IgD-negative memory B cell (primary cell): Measurements from ENCODE around the gene TIMM44. TPM values are rescaled to one million over a fixed set of nuclear protein-coding genes. Genes with fewer than 3 reads are reported as not detected.
"Not testable (repeated sequence)": the region's sequence is repeated elsewhere in the genome, so short reads cannot be mapped to it uniquely, and the experiment has no call there.

Experiments
- H3K27ac Mint-ChIP-seq, 3 donors: one replicate each; pipeline ENCODE4 v1.8.0; 2020 to 2022; ENCODE audit warnings: mild to moderate bottlenecking in 3 of 3, mixed read lengths in 3 of 3, moderate library complexity in 1 of 3
- H3K27me3 Mint-ChIP-seq: one replicate; pipeline ENCODE4 v1.8.0; 2021; ENCODE audit warnings: mixed read lengths
- H3K36me3 Mint-ChIP-seq: one replicate; pipeline ENCODE4 v1.8.0; 2020; ENCODE audit warnings: mild to moderate bottlenecking, mixed read lengths
- H3K4me1 Mint-ChIP-seq, 3 donors: one replicate each; pipeline ENCODE4 v1.8.0; 2020 to 2022; ENCODE audit warnings: mixed read lengths in 3 of 3, mild to moderate bottlenecking in 1 of 3
- H3K4me3 Mint-ChIP-seq, 4 donors: one replicate each; pipeline ENCODE4 v1.8.0; 2020 to 2022; ENCODE audit warnings: mild to moderate bottlenecking in 4 of 4, mixed read lengths in 4 of 4, moderate library complexity in 3 of 4
- H3K9me3 Mint-ChIP-seq, 3 donors: one replicate each; pipeline ENCODE4 v1.8.0; 2020 to 2021; ENCODE audit warnings: mixed read lengths in 3 of 3, mild to moderate bottlenecking in 1 of 3
- polyA plus RNA-seq: library from polyadenylated mRNA; unstranded; fragments of 300-500 nt; fragmentation: Illumina TruSeq; gene quantifications from one replicate; pipeline ENCODE4 v1.2.3, GENCODE V29; 2021

TIMM44 gene
- polyA plus RNA-seq, 1 donor from 2014 or later = 16.1 TPM

DNA sequence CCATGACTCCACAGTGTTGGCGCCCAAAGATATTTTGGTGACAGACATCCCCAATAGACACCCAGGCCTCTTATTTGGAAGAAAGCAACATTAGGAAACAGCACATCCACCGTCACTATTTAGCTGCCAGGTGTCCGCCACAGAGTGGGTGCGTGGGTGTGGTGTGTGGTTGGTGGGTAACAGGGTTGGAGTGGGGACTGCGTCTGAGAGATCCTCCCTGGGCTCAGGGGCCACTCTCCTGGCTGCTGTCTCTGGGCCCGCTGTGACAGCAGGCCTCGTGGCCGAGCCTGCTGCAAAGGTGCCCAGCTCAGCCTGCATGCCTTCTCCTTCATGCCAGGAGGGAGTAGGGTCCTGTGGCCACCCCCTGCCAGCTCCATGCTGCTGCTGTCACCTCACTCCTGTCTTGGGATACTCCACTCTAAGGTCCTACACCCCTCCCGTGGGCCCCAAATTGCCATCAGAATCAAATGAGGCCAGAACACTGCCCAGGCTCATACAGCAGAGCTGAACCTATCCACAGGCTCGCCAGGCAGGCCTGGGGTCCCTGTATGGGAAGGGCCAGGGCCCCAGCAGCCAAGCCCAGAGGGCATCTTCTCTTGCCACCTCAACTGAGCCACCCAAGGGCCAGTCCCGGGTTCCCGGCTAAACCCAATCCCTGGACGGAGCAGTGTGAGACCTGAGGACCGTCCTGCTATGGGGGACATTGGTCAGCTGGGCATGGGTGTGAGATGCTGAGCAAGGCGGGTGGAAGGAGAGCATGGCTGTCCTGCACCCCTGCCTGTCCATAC, 24.7 kb upstream of the TIMM44 start:
- Mint-ChIP-seq H3K4me1 (no peaks in the 10 kb centered on the region), H3K4me3 (no peak overlapping the region), H3K27me3 (no peaks in the 10 kb centered on the region), H3K9me3 (no peaks in the 10 kb centered on the region), H3K27ac (no peak overlapping the region), H3K36me3 (no peaks in the 10 kb centered on the region)

DNA sequence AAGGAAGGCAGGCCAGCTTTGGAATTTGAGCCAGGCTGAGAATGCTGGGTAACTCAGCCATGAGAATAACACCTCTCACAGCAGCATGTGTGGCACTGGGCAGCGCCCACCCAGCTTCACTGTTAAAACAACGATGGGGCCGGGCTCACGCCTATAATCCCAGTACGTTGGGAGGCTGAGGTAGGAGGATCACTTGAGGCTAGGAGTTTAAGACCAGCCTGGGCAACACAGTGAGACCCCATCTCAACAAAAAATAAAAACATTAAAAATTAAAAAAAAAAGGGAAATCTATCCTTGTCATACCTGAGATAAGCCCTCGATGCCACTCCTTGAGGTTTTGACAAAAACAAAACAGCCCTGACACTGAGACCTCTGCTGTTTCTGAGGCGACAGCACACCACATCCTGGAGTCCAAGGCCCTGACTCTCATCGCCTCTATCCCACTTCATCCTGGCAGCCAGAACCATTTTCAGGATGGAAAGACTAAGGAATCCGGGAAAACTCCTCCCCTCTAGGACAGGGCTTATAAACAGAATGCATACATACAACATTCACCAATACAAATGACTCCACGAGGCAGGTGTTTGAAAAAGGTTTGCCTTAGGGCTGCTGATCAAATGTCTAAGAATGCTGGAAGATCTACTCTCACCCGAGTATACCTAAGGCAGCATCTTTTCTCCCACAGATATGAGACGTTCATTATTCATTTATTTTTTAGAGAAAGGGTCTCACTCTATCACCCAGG, 22.6 kb upstream of the TIMM44 start:
- Mint-ChIP-seq H3K9me3 (no peaks in the 10 kb centered on the region), H3K36me3 (no peaks in the 10 kb centered on the region), H3K27me3 (no peaks in the 10 kb centered on the region), H3K27ac (no peak overlapping the region), H3K4me1 (no peaks in the 10 kb centered on the region), H3K4me3 (no peak overlapping the region)

- Mint-ChIP-seq H3K9me3 (no peaks in the 10 kb centered on the region), H3K36me3 (no peaks in the 10 kb centered on the region), H3K27me3 (no peaks in the 10 kb centered on the region), H3K4me3 (no peak overlapping the region), H3K27ac (peak overlapping the region in 1 of 3 donors; percentile 63), H3K4me1 (no peaks in the 10 kb centered on the region)
These were observed 21.9 kb upstream of the TIMM44 start for GRCh38 chr19:7965259-7965841.

- Mint-ChIP-seq H3K9me3 (no peaks in the 10 kb centered on the region), H3K4me3 (no peak overlapping the region), H3K4me1 (no peaks in the 10 kb centered on the region), H3K27ac (no peak overlapping the region), H3K36me3 (no peaks in the 10 kb centered on the region), H3K27me3 (no peaks in the 10 kb centered on the region)
These were observed 20.1 kb upstream of the TIMM44 start for GRCh38 chr19:7963566-7963965.

GRCh38 chr19:7962644-7963268, 19.3 kb upstream of the TIMM44 start:
- no peaks in the 10 kb centered on the region for H3K36me3 Mint-ChIP-seq

GRCh38 chr19:7961920-7962626, 18.6 kb upstream of the TIMM44 start:
- Mint-ChIP-seq H3K27me3 (no peaks in the 10 kb centered on the region), H3K36me3 (no peaks in the 10 kb centered on the region), H3K27ac (no peak overlapping the region), H3K9me3 (no peaks in the 10 kb centered on the region), H3K4me3 (peak overlapping the region in 1 of 4 donors; percentile 4), H3K4me1 (no peaks in the 10 kb centered on the region)

More at GRCh38 chr19:7962644-7963268, 19.3 kb upstream of the TIMM44 start:
- Mint-ChIP-seq H3K27ac (no peak overlapping the region), H3K4me3 (no peak overlapping the region), H3K27me3 (no peaks in the 10 kb centered on the region), H3K4me1 (no peaks in the 10 kb centered on the region), H3K9me3 (no peaks in the 10 kb centered on the region)

- H3K4me3 Mint-ChIP-seq, H3K27ac Mint-ChIP-seq, H3K9me3 Mint-ChIP-seq, H3K27me3 Mint-ChIP-seq, H3K4me1 Mint-ChIP-seq, H3K36me3 Mint-ChIP-seq: not testable (repeated sequence)
These were observed 17.6 kb upstream of the TIMM44 start for GRCh38 chr19:7961082-7961481.

DNA sequence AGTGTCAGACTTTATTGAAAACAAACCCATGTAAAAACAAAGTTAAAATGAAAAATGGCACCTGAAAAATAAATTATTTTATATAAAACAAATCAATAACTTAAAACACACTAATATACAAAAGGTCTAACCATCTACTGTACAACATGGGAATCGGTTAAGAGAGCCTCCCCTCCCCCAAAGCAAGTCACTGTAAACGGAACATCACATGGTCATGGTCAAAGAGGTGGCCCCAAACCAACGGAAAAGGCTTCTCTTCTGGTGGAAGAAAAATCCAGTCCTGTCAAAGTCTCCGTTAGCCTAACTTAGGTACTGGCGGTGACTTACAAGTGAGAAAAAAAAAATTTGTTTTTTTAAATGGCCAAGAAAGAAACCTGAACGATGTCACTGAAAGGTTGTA, 15.7 kb upstream of the TIMM44 start:
- H3K27me3 Mint-ChIP-seq = no peaks in the 10 kb centered on the region
- H3K36me3 Mint-ChIP-seq = no peaks in the 10 kb centered on the region
- H3K9me3 Mint-ChIP-seq = no peaks in the 10 kb centered on the region
- H3K4me3 Mint-ChIP-seq = no peak overlapping the region
- H3K4me1 Mint-ChIP-seq = no peaks in the 10 kb centered on the region
- no peak overlapping the region for H3K27ac Mint-ChIP-seq

DNA sequence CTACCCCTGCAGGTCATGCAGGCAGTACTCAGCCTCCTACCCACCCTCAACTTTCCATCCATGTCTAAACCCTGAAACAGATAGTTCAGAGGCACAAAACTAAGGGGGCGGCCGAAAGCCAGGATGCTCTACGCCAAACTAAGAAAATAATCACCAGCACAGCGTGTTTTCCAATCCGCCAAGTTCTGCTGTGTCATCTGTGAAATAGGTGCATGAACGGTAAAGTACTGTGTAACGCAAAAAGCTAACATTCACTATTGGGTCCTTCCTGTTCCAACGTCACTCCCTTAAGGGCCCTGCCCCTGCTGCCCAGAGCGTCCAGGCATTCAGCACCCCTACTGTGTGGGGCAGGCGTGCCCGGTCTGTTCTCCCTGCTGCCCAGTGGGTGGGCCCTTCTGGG, 12.2 kb upstream of the TIMM44 start:
- no peak overlapping the region for H3K27ac Mint-ChIP-seq
- no peaks in the 10 kb centered on the region for H3K36me3 Mint-ChIP-seq
- no peak overlapping the region for H3K4me3 Mint-ChIP-seq
- no peaks in the 10 kb centered on the region for H3K27me3 Mint-ChIP-seq
- no peaks in the 10 kb centered on the region for H3K9me3 Mint-ChIP-seq
- H3K4me1 Mint-ChIP-seq = no peaks in the 10 kb centered on the region

- Mint-ChIP-seq H3K9me3 (no peaks in the 10 kb centered on the region), H3K27ac (no peak overlapping the region), H3K4me3 (no peak overlapping the region), H3K36me3 (no peaks in the 10 kb centered on the region), H3K4me1 (no peaks in the 10 kb centered on the region), H3K27me3 (no peaks in the 10 kb centered on the region)
These were observed 10.1 kb upstream of the TIMM44 start for GRCh38 chr19:7953576-7953975.

DNA sequence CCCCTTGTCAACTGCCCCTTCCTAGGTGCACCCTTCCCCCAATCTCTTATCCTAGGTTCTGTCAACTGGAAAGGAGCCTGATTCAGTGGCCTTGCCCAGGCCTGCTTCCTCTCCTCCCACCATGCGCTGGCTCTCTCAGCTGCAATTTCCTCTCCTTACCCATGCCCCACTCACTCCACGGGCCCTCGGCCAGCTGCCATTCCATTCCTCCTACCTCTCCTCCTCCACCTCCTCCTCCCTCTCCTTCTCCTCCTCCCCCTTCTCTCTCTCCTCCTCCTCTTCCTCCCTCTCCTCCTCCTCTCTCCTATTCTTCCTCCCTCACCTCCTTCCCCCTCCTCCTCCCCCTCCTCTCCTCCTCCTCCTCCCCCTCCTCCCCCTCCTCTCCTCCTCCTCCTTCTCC, 9.6 kb upstream of the TIMM44 start:
- no peak overlapping the region for H3K4me3 Mint-ChIP-seq
- no peaks in the 10 kb centered on the region for H3K4me1 Mint-ChIP-seq
- no peak overlapping the region for H3K27ac Mint-ChIP-seq
- H3K9me3 Mint-ChIP-seq = no peaks in the 10 kb centered on the region
- no peaks in the 10 kb centered on the region for H3K36me3 Mint-ChIP-seq
- no peaks in the 10 kb centered on the region for H3K27me3 Mint-ChIP-seq

DNA sequence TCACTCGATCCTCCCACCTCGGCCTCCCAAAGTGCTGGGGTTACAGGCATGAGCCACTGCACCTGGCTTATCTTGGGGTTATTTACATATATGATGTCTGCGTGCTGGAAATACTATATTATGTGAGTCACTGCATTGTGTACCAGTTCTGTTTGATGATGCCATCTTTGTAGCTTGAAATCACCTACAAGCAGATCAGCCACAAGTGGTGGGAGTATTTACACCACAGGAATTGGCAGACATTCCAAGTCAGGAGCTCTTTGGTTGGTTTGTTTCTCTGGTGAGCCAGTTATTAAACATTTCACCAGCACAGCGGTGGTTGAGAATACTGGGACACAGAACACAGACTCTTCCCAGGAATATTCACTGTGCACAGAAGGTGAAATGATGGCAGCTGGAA, 4.5 kb upstream of the TIMM44 start:
- H3K9me3 Mint-ChIP-seq = no peaks in the 10 kb centered on the region
- H3K27me3 Mint-ChIP-seq = no peaks in the 10 kb centered on the region
- peaks cover 3 to 13% (median 8%) of the 10 kb centered on the region in 3 donors for H3K4me1 Mint-ChIP-seq
- H3K36me3 Mint-ChIP-seq = no peaks in the 10 kb centered on the region
- peak overlapping the region in 1 of 4 donors; percentile 23 for H3K4me3 Mint-ChIP-seq
- no peak overlapping the region for H3K27ac Mint-ChIP-seq

DNA sequence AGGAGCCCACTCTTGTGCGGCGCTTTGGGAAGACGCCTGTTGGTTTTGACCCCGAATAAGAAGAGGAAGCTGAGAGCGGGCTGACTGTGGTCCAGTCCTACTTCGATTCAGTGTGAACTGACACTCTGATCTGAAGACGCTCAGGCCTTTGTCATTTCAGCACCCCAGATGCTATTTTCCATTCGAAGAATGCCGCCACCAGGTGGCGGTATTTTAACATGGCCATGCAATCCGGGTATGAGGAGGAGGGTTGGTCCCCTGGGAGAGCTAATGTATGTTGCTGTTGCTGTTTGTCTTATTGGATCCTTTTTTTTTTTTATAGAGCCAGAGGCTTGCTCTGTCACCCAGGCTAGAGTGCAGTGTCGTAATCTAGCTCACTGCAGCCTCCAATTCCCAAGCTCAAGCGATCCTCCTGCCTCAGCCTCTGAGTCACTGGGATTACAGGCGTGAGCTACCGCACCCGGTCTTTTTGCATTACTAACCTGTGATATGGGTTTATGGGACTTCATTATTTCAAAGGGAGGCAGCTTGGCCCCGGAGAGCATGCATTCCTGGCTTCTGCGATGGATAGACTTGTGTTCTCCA, 803 bp upstream of the TIMM44 start:
- H3K27ac Mint-ChIP-seq = peak overlapping the region; percentile 90 to 97 (median 91)
- no peaks in the 10 kb centered on the region for H3K27me3 Mint-ChIP-seq
- H3K36me3 Mint-ChIP-seq = peaks cover 2% of the 10 kb centered on the region
- H3K4me1 Mint-ChIP-seq = peaks cover 8 to 15% (median 12%) of the 10 kb centered on the region in 3 donors
- no peaks in the 10 kb centered on the region for H3K9me3 Mint-ChIP-seq
- peak overlapping the region; percentile 83 to 97 (median 91) for H3K4me3 Mint-ChIP-seq

- H3K27me3 Mint-ChIP-seq = no peaks in the 10 kb centered on the region
- peak overlapping the region; percentile 83 to 97 (median 91) for H3K4me3 Mint-ChIP-seq
- H3K27ac Mint-ChIP-seq = peak overlapping the region; percentile 90 to 97 (median 91)
- peaks cover 2% of the 10 kb centered on the region for H3K36me3 Mint-ChIP-seq
- no peaks in the 10 kb centered on the region for H3K9me3 Mint-ChIP-seq
- H3K4me1 Mint-ChIP-seq = peaks cover 8 to 18% (median 15%) of the 10 kb centered on the region in 3 donors
These were observed 454 bp downstream of the TIMM44 start for GRCh38 chr19:7942981-7943443.
